GM23338 (cell line): Measurements from ENCODE around the gene COL15A1. TPM values are rescaled to one million over a fixed set of nuclear protein-coding genes. Genes with fewer than 3 reads are reported as not detected.

Experiments used
- ATAC-seq: fragments of 200-7000 bp; cut with Tn5 transposase; 3 replicates; pipeline ENCODE4 v1.9.1; 2020
- DNase-seq: peaks from one replicate; pipeline ENCODE4 v3.0.0-alpha.2; 2015; ENCODE audit warnings: low spot score
- H2AFZ ChIP-seq: fragments of 200-600 bp; sonication (generic); 2 replicates; pipeline ENCODE4 v1.8.0; 2016; ENCODE audit warnings: antibody characterized with exemption, mild to moderate bottlenecking, moderate library complexity
- H3F3A ChIP-seq: fragments of 200-600 bp; sonication (generic); replicated peaks from 2 replicates; pipeline ENCODE4 v1.8.0; 2017; ENCODE audit warnings: antibody characterized with exemption, mixed run types, low read depth
- H3K27ac ChIP-seq: fragments of 200-600 bp; sonication (generic); 2 replicates; pipeline ENCODE4 v1.6.1; 2016; ENCODE audit warnings: low read depth
- H3K27me3 ChIP-seq: fragments of 200-600 bp; sonication (generic); 2 replicates; pipeline ENCODE4 v1.8.0; 2016; ENCODE audit warnings: mild to moderate bottlenecking, mixed run types, moderate library complexity; ENCODE audit not compliant: insufficient read depth
- H3K36me3 ChIP-seq: fragments of 200-600 bp; sonication (generic); 2 replicates; pipeline ENCODE4 v1.8.0; 2016; ENCODE audit warnings: mild to moderate bottlenecking; ENCODE audit not compliant: insufficient read depth
- H3K4me1 ChIP-seq: fragments of 200-600 bp; sonication (generic); 2 replicates; pipeline ENCODE4 v1.8.0; 2016; ENCODE audit warnings: mild to moderate bottlenecking, moderate library complexity; ENCODE audit not compliant: insufficient read depth
- H3K4me2 ChIP-seq: fragments of 200-600 bp; sonication (generic); 2 replicates; pipeline ENCODE4 v1.7.1; 2017; ENCODE audit warnings: mixed run types
- H3K4me3 ChIP-seq: fragments of 200-600 bp; sonication (generic); 2 replicates; pipeline ENCODE4 v1.6.1; 2016; ENCODE audit warnings: mixed run types
- H3K79me2 ChIP-seq: fragments of 200-600 bp; sonication (generic); replicated peaks from 2 replicates; pipeline ENCODE4 v1.8.0; 2017; ENCODE audit warnings: mild to moderate bottlenecking; ENCODE audit not compliant: insufficient read depth
- H3K9me2 ChIP-seq: fragments of 200-600 bp; sonication (generic); 2 replicates; pipeline ENCODE4 v1.8.0; 2017; ENCODE audit not compliant: insufficient read depth
- H4K20me1 ChIP-seq: fragments of 200-600 bp; sonication (generic); replicated peaks from 2 replicates; pipeline ENCODE4 v1.8.0; 2017; ENCODE audit warnings: mild to moderate bottlenecking; ENCODE audit not compliant: insufficient read depth
- H3K27ac Mint-ChIP-seq: 2 replicates; pipeline ENCODE4 v1.8.0; 2020; ENCODE audit warnings: inconsistent platforms, mild to moderate bottlenecking, moderate library complexity, mixed read lengths
- H3K27me3 Mint-ChIP-seq: 3 replicates; pipeline ENCODE4 v1.8.0; 2022; ENCODE audit warnings: low read depth, mild to moderate bottlenecking, moderate library complexity, mixed read lengths, inconsistent platforms; ENCODE audit not compliant: insufficient read depth, poor library complexity
- H3K36me3 Mint-ChIP-seq: 3 replicates; pipeline ENCODE4 v1.8.0; 2021; ENCODE audit warnings: low read depth, mild to moderate bottlenecking, inconsistent platforms, moderate library complexity, mixed read lengths
- H3K4me1 Mint-ChIP-seq: 3 replicates; pipeline ENCODE4 v1.8.0; 2020; ENCODE audit warnings: mild to moderate bottlenecking, inconsistent platforms, mixed read lengths
- H3K4me3 Mint-ChIP-seq: 3 replicates; pipeline ENCODE4 v1.8.0; 2021; ENCODE audit warnings: moderate library complexity, mild to moderate bottlenecking, inconsistent platforms, mixed read lengths
- H3K9me3 Mint-ChIP-seq: 3 replicates; pipeline ENCODE4 v1.8.0; 2020; ENCODE audit warnings: moderate library complexity, mild to moderate bottlenecking, inconsistent platforms, mixed read lengths
- CREB1 ChIP-seq: fragments of 250-450 bp; sonication (Bioruptor Pico); IDR thresholded peaks from 2 replicates; pipeline ENCODE4 v1.5.0; 2020; ENCODE audit warnings: low read depth, mild to moderate bottlenecking, moderate library complexity
- CTCF ChIP-seq, 2 experiments: fragments of 200-600 bp in 1 of 2; sonication (generic) in 1 of 2; conservative IDR thresholded peaks; 2 replicates each; pipeline versions ENCODE4 v1.5.1 to v1.6.1; 2016 to 2017; ENCODE audit warnings: antibody characterized with exemption in 2 of 2, low read depth in 2 of 2, mild to moderate bottlenecking in 2 of 2, moderate library complexity in 1 of 2
- EZH2phosphoT487 ChIP-seq: fragments of 200-600 bp; sonication (generic); IDR thresholded peaks from one replicate; pipeline ENCODE4 v1.8.1; 2018; ENCODE audit warnings: antibody characterized with exemption; ENCODE audit not compliant: unreplicated experiment
- JUNB ChIP-seq: IDR thresholded peaks from one replicate; pipeline ENCODE4 v1.6.1; 2016; ENCODE audit warnings: antibody characterized with exemption; ENCODE audit not compliant: unreplicated experiment
- ZNF114 ChIP-seq: fragments of 250-450 bp; sonication (Bioruptor Pico); IDR thresholded peaks from 2 replicates; pipeline ENCODE4 v1.5.0; 2020; ENCODE audit warnings: mild to moderate bottlenecking, moderate library complexity
- ZNF331 ChIP-seq: fragments of 250-450 bp; sonication (Bioruptor Pico); IDR thresholded peaks from 2 replicates; pipeline ENCODE4 v1.5.0; 2020; ENCODE audit warnings: low read depth, mild to moderate bottlenecking, moderate library complexity
- ZNF462 ChIP-seq: fragments of 250-450 bp; sonication (Bioruptor Pico); IDR thresholded peaks from 2 replicates; pipeline ENCODE4 v1.5.0; 2020; ENCODE audit warnings: mild to moderate bottlenecking, moderate library complexity
- polyA plus RNA-seq: library from polyadenylated mRNA; unstranded; fragments of >200 nt; fragmentation: Nextera tagmentation; extraction: Ambion mirVana; gene quantifications from 2 replicates; pipeline ENCODE4 v1.2.1, GENCODE V29; 2016
- total RNA-seq: library from RNA; depleted of rRNA; stranded (reverse); fragments of >200 nt; shearing (Covaris generic); gene quantifications from 2 replicates; pipeline ENCODE4 v1.2.3, GENCODE V29; 2014

The COL15A1 gene
- total and polyA plus RNA-seq, 2 experiments from 2014 or later: 0.17 to 0.18 TPM

GRCh38 chr9:98974994-98975712 is 31.4 kb downstream of the COL15A1 start (continued):
- TF ChIP-seq ZNF462 (CRISPR knock-in tag): no peak

GRCh38 chr9:98975838-98976237 is 32.1 kb downstream of the COL15A1 start:
- Histone ChIP-seq H3K27me3 (peaks cover 24% of the 10 kb centered on the region), H3K9me2 (no peaks in the 10 kb centered on the region), H3K27ac (no peak overlapping the region), H4K20me1 (no peaks in the 10 kb centered on the region), H3K79me2 (no peaks in the 10 kb centered on the region), H3K36me3 (no peaks in the 10 kb centered on the region), H3K4me3 (no peak overlapping the region), H2AFZ (no peak overlapping the region), H3F3A (no peaks in the 10 kb centered on the region), H3K4me1 (no peaks in the 10 kb centered on the region; the same call in 1 of the 2 replicates), H3K4me2 (no peak overlapping the region)
- H3K27me3 Mint-ChIP-seq: peaks cover 29% of the 10 kb centered on the region
- no peak for ATAC-seq
- H3K36me3 Mint-ChIP-seq: no peaks in the 10 kb centered on the region; the same call in 2 of the 3 replicates
- H3K4me1 Mint-ChIP-seq: peaks cover 32% of the 10 kb centered on the region
- no peaks in the 10 kb centered on the region for H3K9me3 Mint-ChIP-seq
- H3K27ac Mint-ChIP-seq: no peak overlapping the region
- TF ChIP-seq ZNF331 (CRISPR knock-in tag) (no peak), ZNF114 (no peak), EZH2phosphoT487 (no peak), JUNB (no peak), CREB1 (no peak), CTCF (conservative IDR thresholded peaks at IDR 0.05; ENCODE audit: low read depth in 2 of 2) (no peak)
- no peak overlapping the region for H3K4me3 Mint-ChIP-seq
- DNase-seq: no peak
